Effector memory CD8-positive, alpha-beta T cell (primary cell): ENCODE measurements around the gene DCUN1D2.

Experiments
- ATAC-seq: fragments of 150-1000 bp; cut with Tn5 transposase; replicated peaks from 2 replicates; pipeline ENCODE4 v1.10.0; 2021; ENCODE audit warnings: mild to moderate bottlenecking, moderate library complexity
- DNase-seq, 3 experiments: peaks; one replicate each; pipeline ENCODE4 v3.0.0; 2021
- H3K27ac Mint-ChIP-seq, 2 donors: one replicate each; pipeline ENCODE4 v1.8.0; 2022; ENCODE audit warnings: mild to moderate bottlenecking in 2 of 2, mixed read lengths in 2 of 2, moderate library complexity in 2 of 2
- H3K27me3 Mint-ChIP-seq, 2 donors: one replicate each; pipeline ENCODE4 v1.8.0; 2022; ENCODE audit warnings: mixed read lengths in 2 of 2
- H3K36me3 Mint-ChIP-seq: one replicate; pipeline ENCODE4 v1.8.0; 2022; ENCODE audit warnings: mild to moderate bottlenecking, moderate library complexity, mixed read lengths; ENCODE audit not compliant: insufficient read depth
- H3K4me1 Mint-ChIP-seq, 2 donors: one replicate each; pipeline ENCODE4 v1.8.0; 2022; ENCODE audit warnings: low read depth in 2 of 2, mixed read lengths in 2 of 2
- H3K4me3 Mint-ChIP-seq, 2 donors: one replicate each; pipeline ENCODE4 v1.8.0; 2022; ENCODE audit warnings: mild to moderate bottlenecking in 2 of 2, mixed read lengths in 2 of 2, moderate library complexity in 2 of 2
- H3K9me3 Mint-ChIP-seq, 2 donors: one replicate each; pipeline ENCODE4 v1.8.0; 2022; ENCODE audit warnings: mixed read lengths in 2 of 2

The DCUN1D2 gene

DNA sequence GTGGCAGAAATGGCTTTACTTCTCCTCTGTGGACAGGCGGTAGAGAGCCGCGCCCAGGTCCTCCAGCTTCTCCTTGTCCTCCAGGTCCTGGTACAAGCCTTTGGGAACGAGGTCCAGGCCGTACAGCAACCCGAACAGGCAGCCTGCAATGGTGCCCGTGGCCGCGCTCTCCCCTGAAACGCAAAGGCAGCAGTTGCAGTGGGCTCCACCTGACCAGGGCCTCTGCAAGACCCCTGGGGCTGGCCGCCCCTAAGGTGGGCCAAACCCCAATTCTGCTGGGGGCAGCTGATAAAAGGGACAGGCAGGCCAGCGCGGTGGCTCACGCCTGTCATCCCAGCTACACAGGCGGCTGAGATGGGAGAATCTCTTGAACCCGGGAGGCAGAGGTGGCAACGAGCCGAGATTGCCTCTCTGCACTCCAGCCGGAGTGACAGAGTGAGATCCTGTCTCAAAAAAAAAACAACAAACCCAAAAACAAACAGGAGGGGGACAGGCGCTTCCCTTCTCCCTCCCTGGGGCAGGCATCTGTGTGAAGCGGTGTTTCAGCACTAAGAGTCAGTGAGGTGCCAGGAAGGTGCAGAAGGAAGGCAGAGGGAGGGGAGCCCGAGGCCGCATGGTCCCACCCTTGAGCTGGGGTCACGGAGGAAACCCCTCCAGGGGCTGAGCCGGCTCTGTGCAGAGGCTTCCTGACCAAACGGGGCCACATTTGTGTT, 67.5 kb downstream of the DCUN1D2 start:
- Mint-ChIP-seq H3K27me3 (peaks cover 0 to 15% of the 10 kb centered on the region in 2 donors), H3K4me1 (no peaks in the 10 kb centered on the region), H3K27ac (no peak overlapping the region), H3K9me3 (no peaks in the 10 kb centered on the region), H3K36me3 (no peaks in the 10 kb centered on the region), H3K4me3 (no peak overlapping the region)
- ATAC-seq (no peak), DNase-seq (no peak)

DNA sequence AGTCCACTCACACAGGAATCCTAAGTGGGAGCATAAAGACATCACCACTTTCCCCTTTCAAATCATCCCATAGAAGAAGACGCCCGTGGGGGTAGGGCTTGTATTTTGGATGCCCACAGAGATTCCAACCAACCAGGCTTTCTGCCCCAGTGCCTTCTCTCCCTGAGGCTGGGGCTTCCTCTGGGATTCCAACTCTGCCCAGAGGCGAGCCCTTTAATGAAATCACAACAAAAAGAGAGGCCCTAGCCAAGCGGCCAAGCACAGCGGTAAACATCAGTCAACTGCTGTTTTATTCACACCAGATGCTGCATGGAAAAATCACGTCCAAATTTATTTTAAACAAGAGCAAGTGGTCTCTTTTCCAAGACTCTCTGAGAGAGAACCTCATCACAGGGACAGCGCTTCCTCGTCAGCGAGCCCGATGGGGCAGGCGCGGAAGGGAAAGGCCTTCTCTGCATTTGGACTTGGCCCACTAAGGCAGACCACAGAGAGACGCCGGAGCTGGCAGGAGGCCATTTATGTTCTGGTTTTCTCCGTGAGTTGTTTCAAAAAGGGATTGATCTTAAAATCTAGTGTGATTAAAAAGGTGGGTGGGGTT, 68.7 kb downstream of the DCUN1D2 start:
- H3K4me3 Mint-ChIP-seq = no peak overlapping the region
- H3K9me3 Mint-ChIP-seq = no peaks in the 10 kb centered on the region
- no peaks in the 10 kb centered on the region for H3K4me1 Mint-ChIP-seq
- no peak overlapping the region for H3K27ac Mint-ChIP-seq
- peaks cover 4 to 21% of the 10 kb centered on the region in 2 donors for H3K27me3 Mint-ChIP-seq
- no peak for DNase-seq
- no peaks in the 10 kb centered on the region for H3K36me3 Mint-ChIP-seq
- no peak for ATAC-seq

DNA sequence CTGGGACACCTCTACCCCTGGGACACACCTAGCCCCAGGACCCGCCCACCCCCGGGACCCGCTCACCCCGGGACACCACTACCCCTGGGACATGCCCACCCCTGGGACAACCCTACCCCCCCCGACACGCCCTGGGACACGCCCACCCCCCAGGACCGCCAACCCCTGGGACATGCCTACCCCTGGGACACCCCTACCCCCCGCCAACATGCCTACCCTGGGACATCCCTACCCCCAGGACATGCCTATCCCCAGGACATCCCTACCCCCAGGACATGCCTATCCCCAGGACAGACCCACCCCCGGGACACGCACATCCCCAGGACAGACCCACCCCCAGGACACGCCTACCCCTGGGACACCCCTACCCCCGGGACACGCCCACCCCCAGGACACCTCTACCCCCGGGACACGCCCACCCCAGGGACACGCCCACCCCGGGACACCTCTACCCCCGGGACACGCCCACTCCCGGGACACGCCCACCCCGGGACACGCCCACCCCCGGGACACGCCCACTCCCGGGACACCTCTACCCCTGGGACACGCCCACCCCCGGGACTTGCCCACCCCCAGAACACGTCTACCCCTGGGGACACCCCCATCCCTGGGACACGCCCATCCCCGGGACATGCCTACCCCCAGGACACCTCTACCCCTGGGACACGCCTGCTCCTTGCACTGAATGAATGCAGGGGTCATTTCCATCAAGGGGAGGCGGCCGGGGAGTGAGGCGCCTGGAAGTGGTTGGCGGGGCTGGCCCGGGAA, 69.5 kb downstream of the DCUN1D2 start:
- peaks cover 3% of the 10 kb centered on the region for H3K36me3 Mint-ChIP-seq
- no peak overlapping the region for H3K27ac Mint-ChIP-seq
- ATAC-seq = no peak

DNA sequence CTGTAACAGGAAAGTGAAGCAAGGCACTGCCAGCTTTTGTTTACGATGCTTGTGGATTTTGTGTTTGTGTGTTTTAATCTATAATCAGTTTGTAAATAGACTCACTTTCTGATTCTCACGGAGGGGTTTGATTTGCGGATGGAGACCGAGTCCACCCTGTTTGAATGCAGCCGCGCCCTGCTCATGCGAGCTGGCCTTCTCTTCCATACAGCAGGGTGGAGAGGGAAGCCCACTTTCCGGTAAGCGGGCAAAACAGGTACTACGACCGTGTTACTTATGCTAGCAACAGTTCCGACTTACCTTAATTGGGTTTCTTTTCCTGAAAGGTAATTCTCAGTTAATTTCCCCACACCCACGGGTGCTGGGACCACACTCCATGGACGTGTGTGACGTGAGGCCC, 70.3 kb downstream of the DCUN1D2 start:
- ATAC-seq = no peak
- Mint-ChIP-seq H3K4me1 (no peaks in the 10 kb centered on the region), H3K9me3 (no peaks in the 10 kb centered on the region), H3K4me3 (no peak overlapping the region), H3K27me3 (peaks cover 10 to 27% of the 10 kb centered on the region in 2 donors), H3K27ac (no peak overlapping the region), H3K36me3 (peaks cover 3% of the 10 kb centered on the region)
- DNase-seq = no peak

More for the DNA sequence above, 69.5 kb downstream of the DCUN1D2 start:
- no peak for DNase-seq
- no peak overlapping the region for H3K4me3 Mint-ChIP-seq
- no peaks in the 10 kb centered on the region for H3K4me1 Mint-ChIP-seq
- no peaks in the 10 kb centered on the region for H3K9me3 Mint-ChIP-seq
- peaks cover 10 to 27% of the 10 kb centered on the region in 2 donors for H3K27me3 Mint-ChIP-seq

DNA sequence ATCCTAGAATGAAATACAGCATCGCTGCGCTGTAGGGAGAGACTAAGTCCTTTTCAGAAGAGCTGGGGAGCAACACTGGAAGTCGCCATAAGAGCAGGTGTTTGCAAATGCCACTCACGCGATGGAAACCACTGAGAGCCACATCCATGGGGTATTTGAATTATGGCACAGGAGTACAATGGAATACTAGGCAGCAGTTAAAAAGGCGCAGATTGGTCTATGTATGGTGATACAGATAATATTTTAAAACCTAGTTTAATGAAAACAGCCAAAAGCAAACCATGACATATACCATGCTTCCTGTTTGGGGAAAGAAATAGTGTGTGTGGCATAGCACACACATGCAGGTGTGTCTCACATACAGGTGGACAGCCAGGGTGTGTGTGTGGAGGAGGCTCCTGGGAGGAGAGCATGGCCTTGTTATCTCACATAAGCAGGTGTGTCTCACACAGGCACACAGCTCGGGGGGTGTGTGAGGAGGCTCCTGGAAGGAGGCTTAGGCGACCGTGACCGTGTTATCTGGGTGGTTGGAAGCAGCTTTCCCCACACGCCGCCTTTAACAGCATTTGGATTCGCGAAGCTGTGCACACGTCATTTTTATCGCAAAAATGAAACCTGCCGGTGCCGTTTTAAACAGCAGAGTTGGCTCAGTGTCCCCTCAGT, 70.8 kb downstream of the DCUN1D2 start:
- ATAC-seq (no peak), DNase-seq (no peak)
- Mint-ChIP-seq H3K27ac (no peak overlapping the region), H3K9me3 (no peaks in the 10 kb centered on the region), H3K4me3 (no peak overlapping the region), H3K27me3 (peaks cover 10 to 27% of the 10 kb centered on the region in 2 donors), H3K36me3 (peaks cover 3% of the 10 kb centered on the region), H3K4me1 (no peaks in the 10 kb centered on the region)

DNA sequence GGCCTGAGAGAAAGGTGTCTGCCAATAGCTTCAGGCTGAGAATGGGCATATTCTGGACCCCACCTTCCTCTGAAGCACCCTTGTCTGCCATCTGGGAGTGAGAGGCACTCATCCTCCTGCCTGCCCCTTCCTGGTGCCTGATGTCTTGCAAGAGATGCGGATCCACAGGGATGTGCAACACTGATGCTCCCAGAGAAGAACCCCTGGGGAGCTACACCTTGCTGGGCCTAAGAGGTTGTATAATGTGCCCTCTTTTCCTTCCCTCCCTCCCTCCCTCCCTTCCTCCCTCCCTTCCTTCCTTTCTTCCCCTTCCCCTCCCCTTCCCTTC, 71.8 kb downstream of the DCUN1D2 start:
- DNase-seq (no peak), ATAC-seq (no peak)
- no peak overlapping the region for H3K4me3 Mint-ChIP-seq
- peak overlapping the region in 1 of 2 donors; percentile 59 for H3K27ac Mint-ChIP-seq
- no peaks in the 10 kb centered on the region for H3K9me3 Mint-ChIP-seq
- H3K4me1 Mint-ChIP-seq = no peaks in the 10 kb centered on the region
- peaks cover 3% of the 10 kb centered on the region for H3K36me3 Mint-ChIP-seq
- peaks cover 10 to 27% of the 10 kb centered on the region in 2 donors for H3K27me3 Mint-ChIP-seq

DNA sequence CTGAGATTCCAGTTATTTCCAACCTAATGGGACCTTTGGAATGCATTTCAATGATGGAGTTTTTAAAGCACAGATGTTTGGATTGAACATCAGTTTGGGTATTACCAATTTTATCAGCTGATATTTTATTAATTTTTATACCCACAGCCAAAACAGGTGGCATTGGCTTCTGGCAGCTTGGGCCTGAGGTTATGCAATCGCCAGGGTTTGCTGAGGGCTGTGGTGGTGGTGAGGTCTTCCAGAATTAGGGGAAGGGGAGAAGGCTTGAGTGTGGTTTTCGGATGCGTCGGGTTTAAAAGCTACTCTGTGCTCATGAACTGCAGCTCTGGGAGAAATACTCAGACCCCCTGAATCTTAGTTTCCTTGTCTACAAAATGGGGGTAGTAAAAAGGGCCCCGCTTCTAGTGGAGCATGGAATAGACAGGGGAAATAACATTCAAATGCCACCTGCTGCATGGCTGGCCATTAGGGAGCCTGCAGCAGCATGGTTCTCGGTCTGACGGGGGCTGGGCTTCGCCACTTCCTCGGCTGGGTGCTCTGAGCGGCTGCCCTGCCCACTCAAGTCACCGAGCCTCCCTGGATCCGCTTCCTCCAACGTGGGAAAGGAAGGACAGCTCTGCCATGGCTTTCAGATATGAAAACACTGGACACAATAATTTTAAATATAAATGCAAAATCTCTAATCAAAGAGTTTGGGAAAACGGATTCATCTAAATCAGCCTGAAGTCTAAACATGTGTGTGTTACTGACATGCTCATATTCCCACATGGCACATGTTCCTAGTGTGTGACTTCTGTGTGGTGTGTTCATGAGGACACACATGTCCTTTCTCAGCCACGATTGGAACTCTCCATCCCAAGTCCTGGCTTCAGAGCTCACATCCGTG, 72.4 kb downstream of the DCUN1D2 start:
- ATAC-seq = no peak
- H3K27ac Mint-ChIP-seq = peak overlapping the region in 1 of 2 donors; percentile 59

DNA sequence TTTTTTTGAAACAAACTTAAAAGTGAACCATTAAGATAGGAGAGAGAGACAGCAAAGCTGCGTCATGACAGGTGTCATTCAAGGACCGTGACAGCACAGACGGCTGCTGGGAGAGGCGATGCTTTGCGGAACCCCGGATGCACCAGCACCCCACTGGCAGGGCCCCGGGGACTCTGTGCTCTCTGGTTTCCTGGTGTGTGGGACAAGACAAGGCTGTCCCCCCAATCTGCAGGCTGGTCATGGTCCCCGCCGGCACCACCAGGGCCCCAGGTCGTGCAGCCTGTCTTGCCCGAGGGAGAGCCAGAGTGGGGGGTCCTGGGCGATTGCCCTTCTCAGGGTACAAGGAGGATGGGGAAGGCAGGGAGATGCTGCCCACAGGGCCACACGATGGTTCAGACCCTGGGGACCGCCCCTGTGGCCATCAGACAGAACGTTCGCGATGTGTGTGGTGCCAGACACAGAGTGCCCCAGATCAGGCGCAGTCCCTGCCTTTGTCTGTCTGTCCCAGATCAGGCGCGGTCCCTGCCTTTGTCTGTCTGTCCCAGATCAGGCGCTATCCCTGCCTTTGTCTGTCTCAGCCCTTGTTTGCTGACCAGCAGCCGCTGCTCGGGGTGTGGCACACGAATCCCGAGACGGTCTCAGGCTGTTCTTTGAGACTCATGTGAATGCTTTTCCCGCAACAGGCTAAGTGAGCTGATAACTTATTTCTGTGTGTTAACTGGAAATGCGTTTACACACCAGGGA, 73.3 kb downstream of the DCUN1D2 start:
- no peak for ATAC-seq
- H3K27ac Mint-ChIP-seq = no peak overlapping the region
- peaks cover 3% of the 10 kb centered on the region for H3K36me3 Mint-ChIP-seq
- DNase-seq = no peak
- peaks cover 10 to 27% of the 10 kb centered on the region in 2 donors for H3K27me3 Mint-ChIP-seq
- peaks cover 2 to 7% of the 10 kb centered on the region in 2 donors for H3K9me3 Mint-ChIP-seq
- H3K4me1 Mint-ChIP-seq = no peaks in the 10 kb centered on the region
- H3K4me3 Mint-ChIP-seq = no peak overlapping the region

More for the DNA sequence above, 72.4 kb downstream of the DCUN1D2 start:
- Mint-ChIP-seq H3K36me3 (peaks cover 3% of the 10 kb centered on the region), H3K9me3 (peaks cover 1 to 4% of the 10 kb centered on the region in 2 donors), H3K27me3 (peaks cover 10 to 27% of the 10 kb centered on the region in 2 donors), H3K4me1 (no peaks in the 10 kb centered on the region), H3K4me3 (no peak overlapping the region)
- no peak for DNase-seq

DNA sequence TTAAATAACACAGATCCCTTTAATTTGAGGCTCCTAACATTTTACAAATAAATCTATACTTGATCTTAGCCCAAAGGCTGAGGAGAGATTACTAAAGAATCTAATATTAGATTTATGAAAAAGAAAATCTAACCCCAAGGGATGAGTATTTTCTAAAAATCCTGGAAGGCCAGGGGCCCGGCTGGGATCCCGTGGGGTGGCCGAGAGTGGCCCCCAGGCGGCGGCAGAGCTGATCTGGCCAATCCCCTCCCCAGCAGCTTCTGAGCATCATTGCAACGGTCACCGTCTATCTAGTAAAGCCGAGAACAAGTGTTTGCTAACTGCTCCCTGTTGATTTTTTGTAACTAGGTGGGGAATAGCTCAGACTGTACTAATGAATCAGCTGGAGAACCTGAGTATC, 74.7 kb downstream of the DCUN1D2 start:
- Mint-ChIP-seq H3K36me3 (peaks cover 3% of the 10 kb centered on the region), H3K27me3 (peaks cover 10 to 27% of the 10 kb centered on the region in 2 donors), H3K9me3 (peaks cover 2 to 7% of the 10 kb centered on the region in 2 donors), H3K4me1 (no peaks in the 10 kb centered on the region), H3K4me3 (no peak overlapping the region), H3K27ac (no peak overlapping the region)
- ATAC-seq = no peak
- DNase-seq = no peak

DNA sequence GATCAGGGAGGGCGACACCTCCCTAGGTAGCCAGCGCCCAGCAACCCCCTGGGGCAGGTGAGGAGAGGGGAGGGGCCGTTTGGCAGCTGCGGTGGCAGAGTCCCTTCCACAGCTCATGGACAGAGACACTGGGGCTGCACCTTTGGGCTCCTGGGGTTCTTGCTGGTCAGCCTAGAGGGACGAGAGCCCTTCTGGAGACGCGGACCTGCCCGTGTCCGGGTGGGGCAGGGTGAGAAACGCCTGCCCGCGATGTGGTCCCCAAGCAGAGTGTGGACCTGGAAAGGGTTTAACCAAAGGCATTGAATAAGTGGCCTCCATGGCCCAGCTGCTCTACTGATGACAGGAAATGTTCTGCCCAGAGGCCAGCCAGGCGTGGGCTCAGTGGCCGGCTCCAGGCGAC, 75.5 kb downstream of the DCUN1D2 start:
- no peak overlapping the region for H3K27ac Mint-ChIP-seq
- no peak for ATAC-seq
- peaks cover 10 to 27% of the 10 kb centered on the region in 2 donors for H3K27me3 Mint-ChIP-seq
- no peaks in the 10 kb centered on the region for H3K4me1 Mint-ChIP-seq
- peaks cover 3% of the 10 kb centered on the region for H3K36me3 Mint-ChIP-seq
- H3K9me3 Mint-ChIP-seq = peaks cover 2 to 7% of the 10 kb centered on the region in 2 donors
- H3K4me3 Mint-ChIP-seq = no peak overlapping the region
- no peak for DNase-seq

DNA sequence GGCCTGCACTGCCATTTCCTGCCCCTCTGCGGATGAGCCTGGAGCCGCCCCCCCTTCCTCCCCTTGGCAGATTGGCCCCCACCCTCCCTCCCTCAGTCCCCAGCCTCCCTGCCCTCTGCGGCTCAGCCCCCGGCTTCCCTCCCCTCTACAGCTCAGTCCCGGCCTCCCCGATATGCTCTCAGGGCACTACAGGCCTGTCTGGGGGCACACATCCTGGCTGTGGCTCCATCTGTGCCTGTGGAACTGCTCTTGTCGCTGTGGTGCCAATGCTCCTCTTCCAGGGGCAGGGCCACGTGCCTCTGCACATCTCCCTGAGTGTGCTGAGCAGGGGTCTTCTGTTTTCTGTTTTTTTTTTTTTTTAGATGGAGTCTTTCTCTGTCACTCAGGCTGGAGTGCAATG, 76.2 kb downstream of the DCUN1D2 start:
- Mint-ChIP-seq H3K4me3 (no peak overlapping the region), H3K27ac (no peak overlapping the region), H3K36me3 (peaks cover 3% of the 10 kb centered on the region), H3K9me3 (peaks cover 2 to 7% of the 10 kb centered on the region in 2 donors), H3K4me1 (no peaks in the 10 kb centered on the region), H3K27me3 (peaks cover 10 to 23% of the 10 kb centered on the region in 2 donors)
- ATAC-seq = no peak
- DNase-seq = no peak

DNA sequence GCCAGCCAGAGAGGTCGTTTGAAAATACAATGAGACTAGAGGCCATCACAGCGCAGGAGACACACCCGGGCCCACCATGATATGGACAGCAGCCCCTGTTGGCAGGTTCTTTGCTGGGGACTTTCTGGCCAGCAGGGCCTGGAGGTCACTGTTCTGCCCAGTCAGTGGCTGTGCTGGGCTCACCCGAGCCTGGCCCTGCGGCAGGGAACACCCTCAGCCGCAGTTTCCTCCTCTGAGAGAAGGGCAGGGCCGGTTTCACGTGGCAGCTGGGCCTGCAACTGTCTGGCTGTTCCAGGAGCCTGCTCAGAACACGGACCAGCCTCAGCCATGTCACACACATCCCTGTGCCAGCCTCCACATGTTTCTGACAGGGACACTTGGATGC, 76.6 kb downstream of the DCUN1D2 start:
- H3K27ac Mint-ChIP-seq = no peak overlapping the region

More for the DNA sequence above, 76.6 kb downstream of the DCUN1D2 start:
- no peak for DNase-seq
- no peak overlapping the region for H3K4me3 Mint-ChIP-seq
- peaks cover 10 to 23% of the 10 kb centered on the region in 2 donors for H3K27me3 Mint-ChIP-seq
- H3K36me3 Mint-ChIP-seq = peaks cover 3% of the 10 kb centered on the region
- ATAC-seq = no peak
- H3K9me3 Mint-ChIP-seq = peaks cover 2 to 7% of the 10 kb centered on the region in 2 donors
- no peaks in the 10 kb centered on the region for H3K4me1 Mint-ChIP-seq
